Heart right ventricle (tissue), 16 donors: Measurements from ENCODE around the gene PCSK5. TPM values are rescaled to one million over a fixed set of nuclear protein-coding genes. Genes with fewer than 3 reads are reported as not detected.

Experiments used
- ATAC-seq, 8 donors: fragments of 200-7000 bp; cut with Tn5 transposase; one replicate each; pipeline ENCODE4 v1.9.1; 2020; ENCODE audit warnings: mild to moderate bottlenecking in 8 of 8, moderate library complexity in 8 of 8, moderate number of reproducible peaks in 1 of 8
- DNase-seq, 2 donors: peaks; one replicate each; pipeline ENCODE4 v3.0.0-alpha.2; 2020
- H3K27ac ChIP-seq, 10 donors: fragments of 200-600 bp; sonication (generic) in 2 of 10; one replicate each; pipeline versions ENCODE4 v1.5.0 to v1.8.0; 2020 to 2022; ENCODE audit warnings: mild to moderate bottlenecking in 3 of 10
- H3K27me3 ChIP-seq, 7 donors: fragments of 200-600 bp; one replicate each; pipeline ENCODE4 v1.8.0; 2021 to 2022; ENCODE audit warnings: mild to moderate bottlenecking in 2 of 7
- H3K36me3 ChIP-seq, 9 donors: fragments of 200-600 bp; sonication (generic) in 1 of 9; one replicate each; pipeline versions ENCODE4 v1.5.0 to v1.8.0; 2020 to 2022; ENCODE audit warnings: mild to moderate bottlenecking in 2 of 9
- H3K4me1 ChIP-seq, 9 donors: fragments of 200-600 bp; sonication (generic) in 1 of 9; one replicate each; pipeline versions ENCODE4 v1.5.0 to v1.8.0; 2020 to 2022; ENCODE audit warnings: mild to moderate bottlenecking in 4 of 9
- H3K4me3 ChIP-seq, 10 donors: fragments of 200-600 bp; sonication (generic) in 2 of 10; one replicate each; pipeline versions ENCODE4 v1.5.0 to v1.8.0; 2020 to 2022; ENCODE audit warnings: mild to moderate bottlenecking in 7 of 10, moderate library complexity in 2 of 10
- H3K9me3 ChIP-seq, 11 donors: fragments of 200-600 bp in 10 of 11; sonication (generic) in 2 of 11; one replicate each; pipeline versions ENCODE4 v1.5.0 to v1.8.0; 2013 to 2022; ENCODE audit warnings: mild to moderate bottlenecking in 2 of 11, control low read depth in 1 of 11, moderate library complexity in 1 of 11
- WGBS, 2 donors: extraction: QIAGEN DNeasy Blood & Tissue Kit; methylation state at CpG; one replicate each; pipeline ENCODE4 v1.1.7; 2013; ENCODE audit warnings: inconsistent platforms in 1 of 2; 5-methylcytosine and 5-hydroxymethylcytosine counted together
- intact Hi-C, 10 donors: fragments of 100-400 bp; cut with DNase I; formaldehyde crosslinking; loops; one replicate each; pipeline versions ENCODE4 v1.11.1 to v1.14.2; 2022
- polyA plus RNA-seq, 2 donors: library from polyadenylated mRNA; stranded (reverse); fragments of 200-250 nt; gene quantifications; one replicate each; pipeline ENCODE4 v1.2.3, GENCODE V29; 2013
- total RNA-seq, 10 donors: library from RNA; stranded (reverse); fragmentation: NEBNext Ultra II Directional in 3 of 10; extraction: Animal tissue kit (Norgen Biotek cat#: 25700) in 3 of 10; gene quantifications; one replicate each; pipeline versions ENCODE4 v1.2.1 to v1.2.4, GENCODE V29; 2021 to 2023
- TF ChIP-seq, protein P1 (sequence below), 9 donors: fragments of 200-600 bp; sonication (generic) in 2 of 9; IDR thresholded peaks; one replicate each; pipeline versions ENCODE4 v1.5.0 to v1.8.0; 2021 to 2022; ENCODE audit warnings: antibody characterized with exemption in 9 of 9, mild to moderate bottlenecking in 5 of 9, moderate library complexity in 1 of 9
- donor health status: Arrhythmogenic right ventricular cardiomyopathy.
- donor health status: ischemic (EF 13 %, LVEDD 7.1; RV severe dilation, severe dysfunction).
- donor health status: healthy with polysubstance abuse.
- donor health status: DM: no; HTN: yes; CAD: no.
- donor health status: DM: no; HTN: no; CAD: no.
- donor health status: ischemic (EF 25% LVEDD 6.9; RV normal size, moderate dysfunction).
- donor health status: ischemic (EF 25% LVEDD 5.7; RV mildly dilated, moderate dysfunction).
- donor health status: healthy.
- donor health status: DM: yes; HTN: yes; CAD: no.
- donor health status: Ischemic cardiomyopathy.
- donor health status: ischemic (EF 35%, LVEDD 5.7; RV mildly dilated, moderate dysfunction).
- donor health status: nonischemic (EF 11% LVEDD 7.7; RV severe dilation, severe dysfunction).
- donor health status: DM: yes; HTN: yes; CAD: no.
- donor health status: PGD.
- donor health status: ischemic (EF 29% LVEDD 5.4; RV normal size, mild dysfunction).
- donor health status: nonischemic (EF 23%, LVEDD 6.1; RV moderate dilation, normal function).

PCSK5 gene
- total and polyA plus RNA-seq, 12 donors, result 1.8 to 8.3 (median 5.7) TPM

DNA sequence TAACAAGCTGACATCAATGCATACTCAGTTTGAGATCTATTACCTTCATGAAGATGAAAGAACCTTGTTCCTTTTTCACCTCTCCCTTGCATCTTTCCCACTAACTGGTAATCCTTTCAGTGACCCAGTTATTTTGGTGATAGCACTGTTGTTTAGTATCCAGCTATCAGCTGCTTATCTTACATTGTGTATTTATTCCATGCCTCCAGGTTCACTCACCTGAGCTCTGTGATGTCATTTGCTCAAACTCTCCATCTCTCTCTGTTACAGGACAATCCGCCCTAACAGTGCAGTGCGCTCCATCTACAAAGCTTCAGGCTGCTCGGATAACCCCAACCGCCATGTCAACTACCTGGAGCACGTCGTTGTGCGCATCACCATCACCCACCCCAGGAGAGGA is 268.2 kb downstream of the PCSK5 start:
- 98% methylated on average over 7 of the region's 7 CpGs for WGBS, 2 donors
- H3K27me3 ChIP-seq, result no peaks in the 10 kb centered on the region
- DNase-seq (no peak), ATAC-seq (no peak)
- no peak overlapping the region for H3K4me3 ChIP-seq
- intact Hi-C loops, result no loop called here
- no peaks in the 10 kb centered on the region for H3K9me3 ChIP-seq
- no peak overlapping the region for H3K27ac ChIP-seq
- H3K4me1 ChIP-seq, result peaks cover 0 to 28% (median 15%) of the 10 kb centered on the region in 9 donors
- TF ChIP-seq, protein P1, sequence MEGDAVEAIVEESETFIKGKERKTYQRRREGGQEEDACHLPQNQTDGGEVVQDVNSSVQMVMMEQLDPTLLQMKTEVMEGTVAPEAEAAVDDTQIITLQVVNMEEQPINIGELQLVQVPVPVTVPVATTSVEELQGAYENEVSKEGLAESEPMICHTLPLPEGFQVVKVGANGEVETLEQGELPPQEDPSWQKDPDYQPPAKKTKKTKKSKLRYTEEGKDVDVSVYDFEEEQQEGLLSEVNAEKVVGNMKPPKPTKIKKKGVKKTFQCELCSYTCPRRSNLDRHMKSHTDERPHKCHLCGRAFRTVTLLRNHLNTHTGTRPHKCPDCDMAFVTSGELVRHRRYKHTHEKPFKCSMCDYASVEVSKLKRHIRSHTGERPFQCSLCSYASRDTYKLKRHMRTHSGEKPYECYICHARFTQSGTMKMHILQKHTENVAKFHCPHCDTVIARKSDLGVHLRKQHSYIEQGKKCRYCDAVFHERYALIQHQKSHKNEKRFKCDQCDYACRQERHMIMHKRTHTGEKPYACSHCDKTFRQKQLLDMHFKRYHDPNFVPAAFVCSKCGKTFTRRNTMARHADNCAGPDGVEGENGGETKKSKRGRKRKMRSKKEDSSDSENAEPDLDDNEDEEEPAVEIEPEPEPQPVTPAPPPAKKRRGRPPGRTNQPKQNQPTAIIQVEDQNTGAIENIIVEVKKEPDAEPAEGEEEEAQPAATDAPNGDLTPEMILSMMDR (IDR thresholded peaks at IDR 0.05), result no peak
- H3K36me3 ChIP-seq, result peaks cover 0 to 46% (median 0%) of the 10 kb centered on the region in 9 donors

DNA sequence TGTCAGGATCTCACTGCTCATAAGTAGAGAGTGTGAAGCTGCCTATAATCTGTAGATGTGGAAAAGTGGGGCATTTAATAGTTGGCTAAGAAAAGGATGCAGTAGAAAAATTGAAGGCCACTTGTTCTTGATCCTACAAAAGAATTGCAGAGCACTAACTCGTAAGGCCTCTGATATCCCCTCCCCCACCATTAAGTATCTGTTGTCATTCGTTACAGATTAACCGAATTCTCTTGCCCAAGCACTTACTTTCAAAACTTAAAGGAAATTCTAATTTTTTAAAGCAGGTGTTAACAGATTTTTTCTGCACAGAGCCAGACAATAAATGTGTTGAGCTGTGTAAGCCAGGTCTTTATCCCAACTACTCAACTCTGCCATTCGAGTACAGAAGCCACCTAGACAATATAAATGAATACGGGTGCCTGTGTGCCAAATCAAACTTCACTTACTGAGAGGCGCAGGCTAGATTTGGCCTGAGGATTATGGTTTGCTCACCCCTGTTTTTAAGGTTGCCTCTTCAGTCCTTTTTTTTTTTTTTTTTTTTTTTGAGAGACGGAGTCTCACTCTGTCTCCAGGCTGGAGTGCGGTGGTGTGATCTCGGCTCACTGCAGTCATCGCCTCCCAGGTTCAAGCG is 268.9 kb downstream of the PCSK5 start:
- intact Hi-C loops, result no loop called here
- TF ChIP-seq, protein P1 (IDR thresholded peaks at IDR 0.05), result no peak
- no peaks in the 10 kb centered on the region for H3K27me3 ChIP-seq
- 95 to 96% methylated on average over 11 of the region's 11 CpGs for WGBS, 2 donors
- H3K4me1 ChIP-seq, result peaks cover 0 to 28% (median 15%) of the 10 kb centered on the region in 9 donors
- H3K9me3 ChIP-seq, result no peaks in the 10 kb centered on the region
- ATAC-seq, result no peak
- peaks cover 0 to 50% (median 0%) of the 10 kb centered on the region in 9 donors for H3K36me3 ChIP-seq
- H3K27ac ChIP-seq, result no peak overlapping the region
- no peak for DNase-seq
- H3K4me3 ChIP-seq, result no peak overlapping the region

DNA sequence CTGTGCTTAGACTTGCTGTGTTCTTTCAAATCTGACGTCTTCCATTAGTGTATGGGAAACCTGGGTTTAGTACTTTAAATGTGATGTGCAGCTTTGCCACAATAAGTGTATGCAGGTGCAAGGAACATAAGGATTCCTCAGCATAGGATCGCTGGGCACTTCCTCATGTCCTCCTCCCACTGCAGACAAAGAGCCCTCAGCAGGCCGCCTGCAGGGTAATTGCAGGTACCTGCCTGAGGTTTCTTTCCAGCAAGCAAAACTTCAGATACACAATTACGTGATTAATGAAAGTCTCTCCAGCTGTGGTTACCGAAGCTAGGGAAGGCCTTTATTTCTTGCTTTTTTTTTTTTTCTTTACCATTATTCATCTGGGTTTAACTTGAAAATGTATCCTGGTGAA is 270.6 kb downstream of the PCSK5 start:
- Histone ChIP-seq H3K36me3 (peaks cover 0 to 52% (median 0%) of the 10 kb centered on the region in 9 donors), H3K27ac (peak overlapping the region in 4 of 10 donors; percentile 3 to 49 (median 23)), H3K9me3 (no peaks in the 10 kb centered on the region), H3K4me3 (peak overlapping the region in 3 of 10 donors; percentile 2 to 23 (median 6)), H3K4me1 (peaks cover 0 to 28% (median 15%) of the 10 kb centered on the region in 9 donors), H3K27me3 (no peaks in the 10 kb centered on the region)
- ATAC-seq, result no peak
- intact Hi-C loops, result loop anchor here in 1 of 10 donors (10.0 kb wide), 1 partner anchor 266 kb away; the partner anchor contains the start of gene PCSK5
- TF ChIP-seq, protein P1 (IDR thresholded peaks at IDR 0.05), result no peak
- no peak for DNase-seq
- WGBS, 2 donors, result 48 to 52% methylated on average over 5 of the region's 5 CpGs

DNA sequence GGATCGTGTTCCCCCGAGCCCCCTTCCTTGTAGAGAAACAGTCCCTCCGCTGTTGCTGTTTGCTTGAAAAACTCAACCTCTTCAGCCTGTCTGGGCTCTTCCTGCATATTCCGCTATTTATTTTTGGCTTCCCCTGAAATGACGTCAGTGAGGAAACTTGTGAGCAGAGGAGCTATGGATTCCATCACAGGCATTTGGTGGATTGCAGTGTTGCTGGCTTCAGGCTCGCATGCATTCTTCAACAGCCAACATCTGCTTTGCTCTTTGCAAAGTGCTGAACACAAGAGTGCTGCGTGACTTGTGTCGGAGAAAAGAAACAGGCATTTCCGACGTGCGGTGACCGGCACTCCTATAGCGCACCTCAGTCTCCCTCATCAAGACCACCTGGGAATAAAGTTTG is 271.1 kb downstream of the PCSK5 start:
- ATAC-seq (peak; percentile 49 to 85 (median 79)), DNase-seq (peak in 1 of 2 donors; percentile 20)
- peaks cover 0 to 28% (median 15%) of the 10 kb centered on the region in 9 donors for H3K4me1 ChIP-seq
- H3K36me3 ChIP-seq, result peaks cover 0 to 52% (median 0%) of the 10 kb centered on the region in 9 donors
- H3K27me3 ChIP-seq, result no peaks in the 10 kb centered on the region
- peak overlapping the region in 3 of 10 donors; percentile 2 to 23 (median 6) for H3K4me3 ChIP-seq
- TF ChIP-seq, protein P1 (IDR thresholded peaks at IDR 0.05), result no peak
- 19 to 39% methylated on average over 13 of the region's 13 CpGs for WGBS, 2 donors
- intact Hi-C loops, result loop anchor here in 1 of 10 donors (10.0 kb wide), 1 partner anchor 267 kb away; the partner anchor contains the start of gene PCSK5
- no peaks in the 10 kb centered on the region for H3K9me3 ChIP-seq
- H3K27ac ChIP-seq, result peak overlapping the region in 5 of 10 donors; percentile 3 to 49 (median 36)
